HepG2 (cell line): Measurements from ENCODE around the gene TUBB4B. TPM values are rescaled to one million over a fixed set of nuclear protein-coding genes. Genes with fewer than 3 reads are reported as not detected.

ENCODE experiments used
- ARID3A ChIP-seq: IDR thresholded peaks from 2 replicates; pipeline ENCODE4 v1.6.1; 2012; ENCODE audit warnings: low read depth, low read length, improper control_type of control experiment
- CBX2 ChIP-seq, 2 experiments: fragments of 200-600 bp in 1 of 2; sonication (generic); formaldehyde crosslinking in 1 of 2; IDR thresholded peaks; 2 replicates each; pipeline versions ENCODE4 v1.7.0 to v1.8.1; 2018 to 2022; ENCODE audit warnings: low read depth in 2 of 2, low read length in 1 of 2, mild to moderate bottlenecking in 1 of 2, missing genetic modification reagents in 1 of 2
- ERF ChIP-seq: IDR thresholded peaks from 2 replicates; pipeline ENCODE4 v1.6.1; 2018; ENCODE audit warnings: missing biosample characterization, missing genetic modification reagents
- GATA4 ChIP-seq: sonication (generic); IDR thresholded peaks from 2 replicates; pipeline ENCODE4 v1.6.1; 2016; ENCODE audit warnings: antibody characterized with exemption, low read depth, borderline replicate concordance
- HNF4A ChIP-seq: sonication (generic); formaldehyde crosslinking; IDR thresholded peaks from 2 replicates; pipeline ENCODE4 v1.4.0; 2020; ENCODE audit warnings: missing genetic modification reagents
- IRF2 ChIP-seq: IDR thresholded peaks from 2 replicates; pipeline ENCODE4 v1.6.1; 2018; ENCODE audit warnings: missing genetic modification reagents, missing compliant biosample characterization
- JUN ChIP-seq: sonication (generic); formaldehyde crosslinking; IDR thresholded peaks from 2 replicates; pipeline ENCODE4 v1.4.0; 2020; ENCODE audit warnings: mild to moderate bottlenecking, missing genetic modification reagents
- KLF13 ChIP-seq: sonication (generic); formaldehyde crosslinking; IDR thresholded peaks from 2 replicates; pipeline ENCODE4 v1.4.0; 2020; ENCODE audit warnings: mild to moderate bottlenecking, missing genetic modification reagents
- PCBP1 ChIP-seq: fragments of 200-400 bp; formaldehyde crosslinking; IDR thresholded peaks from 2 replicates; pipeline ENCODE4 v1.6.1; 2017; ENCODE audit warnings: mild to moderate bottlenecking, low read depth, low read length, borderline replicate concordance
- POLR2AphosphoS5 ChIP-seq: IDR thresholded peaks from 2 replicates; pipeline ENCODE4 v1.6.1; 2012; ENCODE audit warnings: low read depth, low read length
- SNAPC4 ChIP-seq: sonication (generic); formaldehyde crosslinking; IDR thresholded peaks from 2 replicates; pipeline ENCODE4 v1.4.0; 2020; ENCODE audit warnings: mild to moderate bottlenecking, missing genetic modification reagents
- THRA ChIP-seq: sonication (generic); formaldehyde crosslinking; IDR thresholded peaks from 2 replicates; pipeline ENCODE4 v1.4.0; 2020; ENCODE audit warnings: missing genetic modification reagents, borderline replicate concordance
- ZC3H4 ChIP-seq: sonication (generic); formaldehyde crosslinking; IDR thresholded peaks from 2 replicates; pipeline ENCODE4 v1.4.0; 2020; ENCODE audit warnings: missing genetic modification reagents, borderline replicate concordance
- ZNF10 ChIP-seq: sonication (generic); formaldehyde crosslinking; IDR thresholded peaks from 2 replicates; pipeline ENCODE4 v1.4.0; 2020; ENCODE audit warnings: mild to moderate bottlenecking, low read depth, missing genetic modification reagents, borderline replicate concordance
- ZNF530 ChIP-seq: sonication (generic); formaldehyde crosslinking; IDR thresholded peaks from 2 replicates; pipeline ENCODE4 v1.5.0; 2020; ENCODE audit warnings: low read depth, mild to moderate bottlenecking, missing genetic modification reagents
- ZNF564 ChIP-seq: sonication (generic); formaldehyde crosslinking; IDR thresholded peaks from 2 replicates; pipeline ENCODE4 v1.8.1; 2023; ENCODE audit warnings: mild to moderate bottlenecking, missing genetic modification reagents
- ZNF616 ChIP-seq: sonication (generic); formaldehyde crosslinking; IDR thresholded peaks from 2 replicates; pipeline ENCODE4 v1.5.0; 2020; ENCODE audit warnings: low read depth, mild to moderate bottlenecking, missing genetic modification reagents
- ZNF660 ChIP-seq: sonication (generic); formaldehyde crosslinking; IDR thresholded peaks from 2 replicates; pipeline ENCODE4 v1.5.1; 2020; ENCODE audit warnings: mild to moderate bottlenecking, low read depth, missing genetic modification reagents, borderline replicate concordance
- ZNF724P ChIP-seq: sonication (generic); formaldehyde crosslinking; IDR thresholded peaks from 2 replicates; pipeline ENCODE4 v1.8.0; 2022; ENCODE audit warnings: missing genetic modification reagents, borderline replicate concordance
- ZSCAN25 ChIP-seq: sonication (generic); formaldehyde crosslinking; IDR thresholded peaks from 2 replicates; pipeline ENCODE4 v1.8.0; 2022; ENCODE audit warnings: mild to moderate bottlenecking, missing genetic modification reagents
- polyA plus RNA-seq, 8 experiments: library from polyadenylated mRNA; depleted of rRNA in 3 of 8; stranded (reverse) in 7 of 8; unstranded in 1 of 8; fragments of >200 nt; fragmentation: Illumina TruSeq in 4 of 8; extraction: Trizol in 4 of 8; gene quantifications; 2 replicates each; pipeline versions ENCODE4 v1.2.1 to v1.2.3, GENCODE V29; 2011 to 2016; ENCODE audit warnings: low read depth in 4 of 8, missing spikeins in 1 of 8, mixed read lengths in 1 of 8; ENCODE audit not compliant: insufficient read depth in 1 of 8
- total RNA-seq, 5 experiments: library from RNA; depleted of rRNA; stranded (reverse); fragments of >200 nt; fragmentation: Illumina TruSeq; extraction: Trizol; gene quantifications; 2 replicates each; pipeline ENCODE4 v1.2.3, GENCODE V29; 2016; ENCODE audit warnings: low read depth in 1 of 5

The TUBB4B gene
- total and polyA plus RNA-seq, 2 of the 13 experiments (the other 11 are each of a cell fraction or from before 2014, with no cell fraction given): 182 to 412 TPM

GRCh38 chr9:137205126-137206069 lies 35.7 kb upstream of the TUBB4B start, which contains the start of the genes NDOR1 and TMEM203 (continued):
- no peak for TF ChIP-seq ZNF660 (CRISPR knock-in tag)
- peak; percentile 79 for TF ChIP-seq POLR2AphosphoS5
- 0 out of 2 replicates have a peak, but pooled peaks have one; percentile 47 for TF ChIP-seq ZNF564 (CRISPR knock-in tag)
- no peak for TF ChIP-seq CBX2 (IDR thresholded peaks at IDR 0.05; ENCODE audit: low read depth, low read length)
- no peak for TF ChIP-seq CBX2 (CRISPR knock-in tag; IDR thresholded peaks at IDR 0.05; ENCODE audit: low read depth)
- TF ChIP-seq IRF2: peak; percentile 77; the same call in 1 of the 2 replicates
- no peak for TF ChIP-seq ZC3H4 (CRISPR knock-in tag)
- TF ChIP-seq ARID3A: no peak
- TF ChIP-seq ZNF724P (CRISPR knock-in tag): peak; percentile 59; the same call in 1 of the 2 replicates
- TF ChIP-seq KLF13 (CRISPR knock-in tag): no peak
- no peak for TF ChIP-seq HNF4A
- no peak for TF ChIP-seq THRA (CRISPR knock-in tag)
- TF ChIP-seq SNAPC4: no peak
- no peak for TF ChIP-seq JUN (CRISPR knock-in tag)
- peak; percentile 89; the same call in 1 of the 2 replicates for TF ChIP-seq ERF (CRISPR knock-in tag)
- TF ChIP-seq GATA4: no peak
- no peak; the same call in 1 of the 2 replicates for TF ChIP-seq ZSCAN25 (CRISPR knock-in tag)
- no peak for TF ChIP-seq ZNF530
- TF ChIP-seq ZNF10 (CRISPR knock-in tag): no peak
- TF ChIP-seq PCBP1: no peak
- no peak for TF ChIP-seq ZNF616 (CRISPR knock-in tag)
